Measurements from ENCODE around the gene BEGAIN. TPM values are rescaled to one million over a fixed set of nuclear protein-coding genes. Genes with fewer than 3 reads are reported as not detected.

The BEGAIN gene
- total and polyA plus RNA-seq, 2 experiments from 2014 or later: 1.4 to 2.5 TPM

GRCh38 chr14:100566119-100566518, 21.1 kb downstream of the BEGAIN start:
- Histone ChIP-seq H3K4me3 (no peak overlapping the region), H2AFZ (no peak overlapping the region), H3K36me3 (replicated peaks; ENCODE audit: insufficient read depth, low read depth) (no peaks in the 10 kb centered on the region), H3K4me2 (no peak overlapping the region), H3K27ac (no peak overlapping the region), H3K79me2 (no peaks in the 10 kb centered on the region), H4K20me1 (ENCODE audit: insufficient read depth, poor library complexity, severe bottlenecking) (no peaks in the 10 kb centered on the region), H3K9me3 (ENCODE audit: low read depth) (no peaks in the 10 kb centered on the region), H3K27me3 (peaks cover 40% of the 10 kb centered on the region), H3K4me1 (ENCODE audit: insufficient read depth) (peaks cover 11% of the 10 kb centered on the region), H3K9me2 (replicated peaks; ENCODE audit: insufficient read depth) (no peaks in the 10 kb centered on the region)
- DNase-seq (ENCODE audit: low spot score): no peak
- no peak for TF ChIP-seq EZH2 (IDR thresholded peaks at IDR 0.05; ENCODE audit: borderline replicate concordance)
- no peak for TF ChIP-seq CTCF (IDR thresholded peaks at IDR 0.05; ENCODE audit: poor library complexity)
- no peak for TF ChIP-seq EZH2phosphoT487 (IDR thresholded peaks at IDR 0.05; ENCODE audit: low read depth, severe bottlenecking, unreplicated experiment)
- 90% methylated on average over 11 of the region's 11 CpGs for WGBS (ENCODE audit: low lambda C conversion rate, missing lambda C conversion rate)

GRCh38 chr14:100565650-100566049, 21.6 kb downstream of the BEGAIN start:
- no peaks in the 10 kb centered on the region for H3K79me2 ChIP-seq
- 95% methylated on average over 3 of the region's 3 CpGs for WGBS (ENCODE audit: low lambda C conversion rate, missing lambda C conversion rate)
- no peaks in the 10 kb centered on the region for H3K9me2 ChIP-seq (replicated peaks; ENCODE audit: insufficient read depth)
- H3K4me3 ChIP-seq: no peak overlapping the region
- H3K27me3 ChIP-seq: peaks cover 38% of the 10 kb centered on the region
- TF ChIP-seq EZH2phosphoT487 (IDR thresholded peaks at IDR 0.05; ENCODE audit: low read depth, severe bottlenecking, unreplicated experiment) (no peak), CTCF (IDR thresholded peaks at IDR 0.05; ENCODE audit: poor library complexity) (no peak), EZH2 (IDR thresholded peaks at IDR 0.05; ENCODE audit: borderline replicate concordance) (no peak)
- H3K9me3 ChIP-seq (ENCODE audit: low read depth): no peaks in the 10 kb centered on the region
- DNase-seq (ENCODE audit: low spot score): no peak
- H3K27ac ChIP-seq: no peak overlapping the region
- H3K36me3 ChIP-seq (replicated peaks; ENCODE audit: insufficient read depth, low read depth): no peaks in the 10 kb centered on the region
- no peaks in the 10 kb centered on the region for H4K20me1 ChIP-seq (ENCODE audit: insufficient read depth, poor library complexity, severe bottlenecking)
- H3K4me1 ChIP-seq (ENCODE audit: insufficient read depth): peaks cover 11% of the 10 kb centered on the region
- no peak overlapping the region for H3K4me2 ChIP-seq
- H2AFZ ChIP-seq: no peak overlapping the region

GRCh38 chr14:100564512-100564911, 22.7 kb downstream of the BEGAIN start:
- DNase-seq (ENCODE audit: low spot score): no peak
- H3K27ac ChIP-seq: no peak overlapping the region
- peaks cover 11% of the 10 kb centered on the region for H3K4me1 ChIP-seq (ENCODE audit: insufficient read depth)
- H3K79me2 ChIP-seq: no peaks in the 10 kb centered on the region
- H2AFZ ChIP-seq: no peak overlapping the region
- H3K36me3 ChIP-seq (replicated peaks; ENCODE audit: insufficient read depth, low read depth): no peaks in the 10 kb centered on the region
- peaks cover 28% of the 10 kb centered on the region for H3K27me3 ChIP-seq
- H4K20me1 ChIP-seq (ENCODE audit: insufficient read depth, poor library complexity, severe bottlenecking): no peaks in the 10 kb centered on the region
- no peaks in the 10 kb centered on the region for H3K9me3 ChIP-seq (ENCODE audit: low read depth)
- 53% methylated on average over 6 of the region's 6 CpGs for WGBS (ENCODE audit: low lambda C conversion rate, missing lambda C conversion rate)
- no peak overlapping the region for H3K4me3 ChIP-seq
- TF ChIP-seq EZH2phosphoT487 (IDR thresholded peaks at IDR 0.05; ENCODE audit: low read depth, severe bottlenecking, unreplicated experiment) (no peak), EZH2 (IDR thresholded peaks at IDR 0.05; ENCODE audit: borderline replicate concordance) (no peak), CTCF (IDR thresholded peaks at IDR 0.05; ENCODE audit: poor library complexity) (no peak)
- no peaks in the 10 kb centered on the region for H3K9me2 ChIP-seq (replicated peaks; ENCODE audit: insufficient read depth)
- no peak overlapping the region for H3K4me2 ChIP-seq

DNA sequence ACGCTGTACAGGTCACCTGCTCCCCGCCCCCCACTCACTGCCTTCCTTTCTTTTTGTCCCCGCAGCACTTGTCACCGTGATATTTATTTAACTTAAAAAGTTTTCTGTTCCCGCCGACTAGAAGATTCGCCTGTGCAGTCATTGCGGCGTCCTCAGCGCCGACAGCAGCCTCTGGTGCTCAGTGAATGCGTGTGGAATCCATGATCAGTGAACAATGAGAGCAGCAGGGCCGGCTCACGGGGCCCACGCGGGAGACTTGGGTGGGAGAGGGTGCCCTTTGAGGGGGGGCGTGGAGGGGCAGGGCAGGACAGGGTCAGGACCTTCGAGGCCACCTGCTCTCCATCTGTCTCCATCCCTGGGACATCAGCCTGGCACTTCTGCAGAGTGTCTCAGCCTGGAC, 24.5 kb downstream of the BEGAIN start:
- H3K27ac ChIP-seq: no peak overlapping the region
- no peaks in the 10 kb centered on the region for H3K36me3 ChIP-seq (replicated peaks; ENCODE audit: insufficient read depth, low read depth)
- H3K4me1 ChIP-seq (ENCODE audit: insufficient read depth): peaks cover 4% of the 10 kb centered on the region
- H3K79me2 ChIP-seq: no peaks in the 10 kb centered on the region
- TF ChIP-seq EZH2phosphoT487 (IDR thresholded peaks at IDR 0.05; ENCODE audit: low read depth, severe bottlenecking, unreplicated experiment) (no peak), EZH2 (IDR thresholded peaks at IDR 0.05; ENCODE audit: borderline replicate concordance) (no peak), CTCF (IDR thresholded peaks at IDR 0.05; ENCODE audit: poor library complexity) (no peak)
- no peak overlapping the region for H2AFZ ChIP-seq
- H3K9me3 ChIP-seq (ENCODE audit: low read depth): no peaks in the 10 kb centered on the region
- H4K20me1 ChIP-seq (ENCODE audit: insufficient read depth, poor library complexity, severe bottlenecking): no peaks in the 10 kb centered on the region
- no peaks in the 10 kb centered on the region for H3K9me2 ChIP-seq (replicated peaks; ENCODE audit: insufficient read depth)
- 91% methylated on average over 16 of the region's 18 CpGs for WGBS (ENCODE audit: low lambda C conversion rate, missing lambda C conversion rate)
- no peak overlapping the region for H3K4me2 ChIP-seq
- no peak overlapping the region for H3K4me3 ChIP-seq
- peaks cover 14% of the 10 kb centered on the region for H3K27me3 ChIP-seq
- no peak for DNase-seq (ENCODE audit: low spot score)

Data from hepatocyte (in vitro differentiated cells).